ENCODE measurements around the gene ATF7. TPM values are rescaled to one million over a fixed set of nuclear protein-coding genes. Genes with fewer than 3 reads are reported as not detected.

ATF7 gene
- polyA plus RNA-seq, 1 of the 3 experiments (the other 2 are of a cell fraction), result 12.8 TPM

- TF ChIP-seq REST (IDR thresholded peaks at IDR 0.05; ENCODE audit: low read depth, low read length), result no peak
- no peak for TF ChIP-seq NRF1 (IDR thresholded peaks at IDR 0.05; ENCODE audit: low read depth, low read length)
Measured at GRCh38 chr12:53667080-53667479, 40.9 kb upstream of the ATF7 start (continued).

- H3K4me3 ChIP-seq (ENCODE audit: low read depth in 2 of 2, low read length in 1 of 2), result no peak overlapping the region
- H4K20me1 ChIP-seq (ENCODE audit: insufficient read depth), result no peaks in the 10 kb centered on the region
- TF ChIP-seq ELF1 (IDR thresholded peaks at IDR 0.05), result no peak
- no peak for TF ChIP-seq MAX (IDR thresholded peaks at IDR 0.05; ENCODE audit: low read depth)
- no peak for TF ChIP-seq TAF1 (IDR thresholded peaks at IDR 0.05; ENCODE audit: borderline replicate concordance, low read depth, low read length)
- TF ChIP-seq CHD2 (IDR thresholded peaks at IDR 0.05; ENCODE audit: low read length, partially characterized antibody), result no peak
- TF ChIP-seq FOXJ3 (CRISPR knock-in tag; IDR thresholded peaks at IDR 0.05), result no peak
- no peak for TF ChIP-seq TCF12 (IDR thresholded peaks at IDR 0.05)
- TF ChIP-seq ZBTB33 (IDR thresholded peaks at IDR 0.05; ENCODE audit: borderline replicate concordance, low read depth), result no peak
- no peak for TF ChIP-seq EZH2phosphoT487 (IDR thresholded peaks at IDR 0.05; ENCODE audit: borderline replicate concordance, low read depth)
- no peak for TF ChIP-seq RXRA (IDR thresholded peaks at IDR 0.05; ENCODE audit: borderline replicate concordance, low read depth)
- no peak for TF ChIP-seq USF1 (IDR thresholded peaks at IDR 0.05; ENCODE audit: borderline replicate concordance, low read depth)
- H3K36me3 ChIP-seq (replicated peaks in 1 of 2; ENCODE audit: control insufficient read depth in 1 of 2, insufficient read depth in 2 of 2, low read length in 1 of 2), result peaks cover 41 to 45% of the 10 kb centered on the region in 2 experiments
- no peak overlapping the region for H3K9ac ChIP-seq
- ChIA-PET POLR2A (interaction anchor here (0.6 kb wide), 1 partner anchor 31 kb away, joined by 3 read pairs; no protein-coding TSS in a partner anchor), CTCF (interaction anchor here (1.0 to 2.1 kb wide), 2 partner anchors 11 to 41 kb away, joined by 4 to 9 read pairs; partner anchors contain the start of gene ATP5MC2)
- DNase-seq, result no peak
- peaks cover 0 to 4% of the 10 kb centered on the region in 2 experiments; a peak in 1 of 4 replicates for H3K4me1 ChIP-seq (ENCODE audit: control insufficient read depth in 1 of 2, insufficient read depth in 2 of 2, low read depth in 1 of 2, low read length in 1 of 2)
- no peak overlapping the region for H3K4me2 ChIP-seq
- no peak overlapping the region for H2AFZ ChIP-seq (ENCODE audit: low read depth)
- WGBS (ENCODE audit: low lambda C conversion rate), result 94% methylated on average over 7 of the region's 7 CpGs
- no peak overlapping the region for H3K27ac ChIP-seq (ENCODE audit: low read depth in 2 of 2, low read length in 1 of 2)
- H3K27me3 ChIP-seq (ENCODE audit: insufficient read depth), result no peaks in the 10 kb centered on the region
- H3K79me2 ChIP-seq (ENCODE audit: insufficient read depth), result peaks cover 8% of the 10 kb centered on the region
- H3K9me3 ChIP-seq, result no peaks in the 10 kb centered on the region
- H3F3A ChIP-seq (replicated peaks; ENCODE audit: insufficient read depth), result peaks cover 21% of the 10 kb centered on the region
- no peaks in the 10 kb centered on the region for H3K9me2 ChIP-seq
Measured at GRCh38 chr12:53664936-53665335, 38.8 kb upstream of the ATF7 start.

All from SK-N-SH (cell line).